PFSK-1 (cell line): Measurements from ENCODE around the gene CCDC70.

Experiments used
- FOXP2 ChIP-seq: optimal IDR thresholded peaks from 2 replicates; pipeline ENCODE3; 2011; ENCODE audit warnings: borderline replicate concordance, control low read depth, inconsistent platforms; ENCODE audit not compliant: insufficient read depth; ENCODE audit errors: extremely low read length, extremely low read depth
- POLR2AphosphoS5 ChIP-seq: IDR thresholded peaks from 2 replicates; pipeline ENCODE4 v1.6.1; 2012; ENCODE audit warnings: low read depth, mild to moderate bottlenecking, control low read depth, low read length, moderate library complexity
- SIN3A ChIP-seq: IDR thresholded peaks from 2 replicates; pipeline ENCODE4 v1.6.1; 2012; ENCODE audit warnings: mild to moderate bottlenecking, low read length, moderate library complexity, borderline replicate concordance; ENCODE audit not compliant: insufficient read depth
- TAF1 ChIP-seq: IDR thresholded peaks from 2 replicates; pipeline ENCODE4 v1.6.1; 2012; ENCODE audit warnings: low read length, control low read depth, borderline replicate concordance; ENCODE audit not compliant: insufficient read depth
- TF ChIP-seq, protein P1 (sequence below), 2 experiments: IDR thresholded peaks; 2 replicates each; pipeline versions ENCODE4 v1.6.1 to v1.8.0; 2011 to 2012; ENCODE audit warnings: low read depth in 2 of 2, low read length in 2 of 2, control low read depth in 1 of 2, inconsistent platforms in 1 of 2, mild to moderate bottlenecking in 1 of 2, moderate library complexity in 1 of 2; ENCODE audit not compliant: insufficient read depth in 1 of 2

The CCDC70 gene

DNA sequence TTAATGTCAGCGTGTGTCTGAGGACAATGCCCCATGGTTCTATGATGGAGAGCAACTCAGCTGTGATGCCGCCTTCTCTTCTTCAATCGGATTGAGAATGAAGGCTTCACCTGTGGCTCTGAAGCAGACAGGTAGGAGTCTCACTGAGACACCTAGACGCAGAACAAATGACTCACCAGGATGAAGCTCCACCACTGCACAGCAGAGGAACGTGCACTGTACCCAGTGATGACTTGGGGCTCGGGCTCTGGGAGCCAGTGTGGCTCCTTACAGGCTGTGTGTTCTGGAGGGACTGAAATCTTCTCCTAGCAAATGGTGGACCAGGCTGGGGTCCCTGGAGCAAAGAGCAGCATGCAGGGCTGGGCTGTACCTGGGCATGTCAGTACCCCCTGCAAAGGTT lies 44.0 kb downstream of the CCDC70 start:
- TF ChIP-seq, protein P1, sequence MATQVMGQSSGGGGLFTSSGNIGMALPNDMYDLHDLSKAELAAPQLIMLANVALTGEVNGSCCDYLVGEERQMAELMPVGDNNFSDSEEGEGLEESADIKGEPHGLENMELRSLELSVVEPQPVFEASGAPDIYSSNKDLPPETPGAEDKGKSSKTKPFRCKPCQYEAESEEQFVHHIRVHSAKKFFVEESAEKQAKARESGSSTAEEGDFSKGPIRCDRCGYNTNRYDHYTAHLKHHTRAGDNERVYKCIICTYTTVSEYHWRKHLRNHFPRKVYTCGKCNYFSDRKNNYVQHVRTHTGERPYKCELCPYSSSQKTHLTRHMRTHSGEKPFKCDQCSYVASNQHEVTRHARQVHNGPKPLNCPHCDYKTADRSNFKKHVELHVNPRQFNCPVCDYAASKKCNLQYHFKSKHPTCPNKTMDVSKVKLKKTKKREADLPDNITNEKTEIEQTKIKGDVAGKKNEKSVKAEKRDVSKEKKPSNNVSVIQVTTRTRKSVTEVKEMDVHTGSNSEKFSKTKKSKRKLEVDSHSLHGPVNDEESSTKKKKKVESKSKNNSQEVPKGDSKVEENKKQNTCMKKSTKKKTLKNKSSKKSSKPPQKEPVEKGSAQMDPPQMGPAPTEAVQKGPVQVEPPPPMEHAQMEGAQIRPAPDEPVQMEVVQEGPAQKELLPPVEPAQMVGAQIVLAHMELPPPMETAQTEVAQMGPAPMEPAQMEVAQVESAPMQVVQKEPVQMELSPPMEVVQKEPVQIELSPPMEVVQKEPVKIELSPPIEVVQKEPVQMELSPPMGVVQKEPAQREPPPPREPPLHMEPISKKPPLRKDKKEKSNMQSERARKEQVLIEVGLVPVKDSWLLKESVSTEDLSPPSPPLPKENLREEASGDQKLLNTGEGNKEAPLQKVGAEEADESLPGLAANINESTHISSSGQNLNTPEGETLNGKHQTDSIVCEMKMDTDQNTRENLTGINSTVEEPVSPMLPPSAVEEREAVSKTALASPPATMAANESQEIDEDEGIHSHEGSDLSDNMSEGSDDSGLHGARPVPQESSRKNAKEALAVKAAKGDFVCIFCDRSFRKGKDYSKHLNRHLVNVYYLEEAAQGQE (IDR thresholded peaks at IDR 0.05; ENCODE audit: insufficient read depth in 1 of 2, low read depth in 2 of 2, low read length in 2 of 2): no peak
- TF ChIP-seq FOXP2: no peak

DNA sequence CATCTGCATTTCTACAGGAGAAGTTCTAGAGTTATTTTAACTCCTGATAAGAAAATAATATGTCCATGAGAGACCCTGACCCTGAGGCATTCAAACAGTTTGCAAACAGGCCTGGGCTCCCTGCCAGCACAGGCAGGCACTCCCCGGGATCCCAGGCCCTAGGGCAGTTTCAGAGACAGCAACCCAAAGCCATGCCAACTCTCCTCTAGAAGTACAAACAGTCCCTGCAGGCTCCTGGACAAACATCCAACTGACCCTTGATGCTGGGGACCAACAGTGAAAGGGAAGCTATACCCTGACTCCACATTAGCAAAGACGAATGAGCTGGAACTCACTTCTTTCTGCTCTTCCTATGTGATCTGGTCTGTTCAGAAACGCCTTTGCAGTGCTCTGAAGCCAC lies 44.8 kb downstream of the CCDC70 start:
- TF ChIP-seq TAF1 (no peak), FOXP2 (no peak), SIN3A (no peak), POLR2AphosphoS5 (no peak)
- TF ChIP-seq, protein P1 (IDR thresholded peaks at IDR 0.05; ENCODE audit: insufficient read depth in 1 of 2, low read depth in 2 of 2, low read length in 2 of 2): no peak

DNA sequence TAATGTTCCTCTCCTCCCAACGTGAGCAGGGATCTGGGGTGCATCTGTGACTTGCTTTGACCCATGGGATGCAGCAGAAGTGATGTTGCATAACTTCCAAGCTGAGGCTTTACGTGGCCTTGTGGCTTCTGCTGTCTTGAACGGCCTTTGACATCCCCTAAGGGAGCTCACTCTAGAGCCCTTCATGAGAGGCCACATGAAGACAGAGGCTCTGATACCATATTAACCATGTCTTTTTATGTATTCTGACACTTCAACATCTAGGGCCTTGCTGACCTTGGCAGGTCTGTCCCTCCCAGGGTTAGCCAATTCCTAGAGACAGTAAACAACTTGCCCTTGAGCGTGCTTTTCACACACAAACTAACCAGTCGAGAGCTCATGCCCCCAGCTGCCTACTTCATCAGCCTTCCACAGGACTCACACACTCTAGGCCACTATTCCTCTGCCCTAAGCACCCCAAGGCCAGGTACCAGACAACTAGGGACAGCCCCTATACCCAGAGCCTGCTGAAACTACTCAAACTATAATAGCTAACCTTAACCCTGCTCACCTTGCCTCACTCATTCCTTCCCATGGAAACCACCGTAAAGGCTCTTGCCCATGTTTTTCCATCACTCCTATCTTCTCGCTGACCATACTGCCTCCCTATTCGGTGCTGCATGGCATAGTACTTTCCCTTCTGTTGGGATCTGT lies 45.4 kb downstream of the CCDC70 start:
- TF ChIP-seq POLR2AphosphoS5 (no peak), TAF1 (no peak), FOXP2 (no peak), SIN3A (no peak)
- TF ChIP-seq, protein P1 (IDR thresholded peaks at IDR 0.05; ENCODE audit: insufficient read depth in 1 of 2, low read depth in 2 of 2, low read length in 2 of 2): no peak

DNA sequence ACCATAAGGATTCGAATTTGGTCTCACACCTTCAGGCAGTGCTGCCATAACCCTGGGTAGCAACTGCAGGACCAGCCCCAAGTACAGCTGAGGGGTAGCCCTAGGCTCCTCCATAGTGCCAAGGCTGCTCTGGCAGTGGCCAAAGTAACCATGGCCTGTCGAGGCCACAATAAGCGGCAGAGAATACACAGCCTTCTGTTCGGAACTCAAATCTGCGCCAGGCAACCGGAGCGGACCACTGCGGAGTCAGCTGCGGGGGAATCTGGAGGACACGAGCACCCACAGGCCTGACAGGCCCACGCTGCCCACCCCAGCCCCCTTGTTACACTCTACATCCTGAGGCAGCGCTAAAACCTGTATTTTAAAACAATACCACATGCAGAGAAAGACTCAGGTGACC lies 48.7 kb downstream of the CCDC70 start:
- no peak for TF ChIP-seq SIN3A
- TF ChIP-seq FOXP2: no peak
- no peak for TF ChIP-seq POLR2AphosphoS5
- TF ChIP-seq, protein P1 (IDR thresholded peaks at IDR 0.05; ENCODE audit: insufficient read depth in 1 of 2, low read depth in 2 of 2, low read length in 2 of 2): no peak
- TF ChIP-seq TAF1: no peak

DNA sequence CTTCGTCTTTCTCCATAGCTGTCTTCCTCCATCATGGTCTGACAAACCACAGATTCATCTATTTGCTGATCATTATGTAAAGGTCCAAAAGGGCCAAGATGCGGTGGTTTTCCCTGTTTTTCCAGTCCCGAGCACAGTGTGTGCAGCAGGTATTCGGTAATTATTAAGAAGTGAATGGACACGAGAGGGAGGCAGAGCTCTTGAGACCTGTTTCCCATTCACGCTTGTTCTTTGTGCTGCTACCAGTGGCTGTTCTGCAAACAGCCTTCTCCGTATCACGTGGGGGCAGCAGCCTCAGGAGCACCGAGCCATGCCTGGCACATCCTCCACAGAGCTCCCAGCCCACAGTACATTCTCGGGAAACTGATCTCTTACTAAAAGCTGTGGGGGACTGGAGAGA lies 50.3 kb downstream of the CCDC70 start:
- TF ChIP-seq TAF1: no peak
- TF ChIP-seq POLR2AphosphoS5: no peak
- TF ChIP-seq, protein P1 (IDR thresholded peaks at IDR 0.05; ENCODE audit: insufficient read depth in 1 of 2, low read depth in 2 of 2, low read length in 2 of 2): no peak
- TF ChIP-seq SIN3A: no peak
- TF ChIP-seq FOXP2: no peak
